NCI-H2081 treated with DMSO at 0.1 percent for 48 hours (cell line): ENCODE measurements around the gene ADAMTS8.

Experiments
- DNase-seq: peaks from one replicate; lab custom pipeline; 2025; lab: John Stamatoyannopoulos, UW

The ADAMTS8 gene

DNA sequence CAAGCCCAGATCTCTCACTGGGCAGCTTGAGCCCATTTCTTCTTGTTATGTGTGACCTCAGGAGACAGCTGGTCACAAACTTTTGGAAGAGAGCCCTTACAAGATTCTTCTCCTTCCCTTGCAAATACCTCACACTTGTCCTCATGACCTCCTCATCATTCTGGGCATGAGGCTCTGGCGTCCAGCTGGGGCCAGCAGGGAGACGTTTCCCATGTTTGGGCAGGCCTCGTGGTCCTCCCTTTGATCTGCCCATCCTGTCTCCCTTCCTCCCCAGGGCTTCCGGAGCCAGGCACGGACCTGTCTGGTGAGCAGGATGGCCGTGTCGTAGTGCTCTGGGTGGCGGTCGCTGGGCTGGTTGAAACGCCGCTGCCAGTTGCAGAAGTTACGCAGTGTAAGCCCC, 9.7 kb downstream of the ADAMTS8 start:
- DNase-seq, result no peak

GRCh38 chr11:130418210-130418609, 10.2 kb downstream of the ADAMTS8 start:
- DNase-seq, result no peak

- no peak for DNase-seq
Measured at GRCh38 chr11:130416906-130417305, 11.5 kb downstream of the ADAMTS8 start.

- DNase-seq, result no peak
Measured at GRCh38 chr11:130416530-130416882, 11.9 kb downstream of the ADAMTS8 start.

GRCh38 chr11:130415731-130416529, 12.5 kb downstream of the ADAMTS8 start:
- DNase-seq, result no peak

GRCh38 chr11:130414107-130415080, 14.0 kb downstream of the ADAMTS8 start:
- DNase-seq, result no peak

DNA sequence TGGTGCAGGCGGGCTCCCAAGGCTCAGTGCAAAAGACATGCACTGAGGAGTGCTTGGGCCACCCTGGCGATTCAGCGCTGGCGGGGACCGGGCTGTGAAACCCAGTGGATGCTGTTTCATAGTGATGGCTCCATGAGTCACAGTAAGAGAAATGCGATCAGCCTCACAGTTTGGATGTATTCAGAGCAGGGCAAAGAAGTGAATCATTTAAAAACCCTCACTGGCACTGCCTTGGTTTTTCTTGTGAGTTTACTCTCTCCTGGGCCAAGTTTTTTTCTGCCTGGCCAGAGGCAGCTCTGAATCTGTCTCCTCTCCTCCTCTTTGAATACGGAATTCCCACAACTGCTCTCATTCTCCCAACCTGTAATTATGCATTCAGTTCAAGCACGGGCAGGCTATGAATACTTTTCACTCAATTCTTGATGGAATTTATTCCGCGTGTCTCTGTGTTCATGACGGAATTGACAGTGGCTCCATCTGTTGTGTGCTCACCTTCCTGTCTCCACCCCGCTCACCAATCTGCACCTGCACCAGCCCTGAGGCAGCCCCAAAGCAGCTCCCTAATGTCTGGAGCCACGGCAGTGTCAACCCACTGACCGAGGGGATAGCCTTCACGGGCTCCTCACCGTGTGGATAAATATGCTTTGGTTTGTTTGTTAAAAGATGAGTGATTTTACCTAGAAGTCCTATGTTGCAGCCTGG, 14.9 kb downstream of the ADAMTS8 start:
- DNase-seq, result no peak

GRCh38 chr11:130411223-130411622, 17.2 kb downstream of the ADAMTS8 start:
- no peak for DNase-seq

DNA sequence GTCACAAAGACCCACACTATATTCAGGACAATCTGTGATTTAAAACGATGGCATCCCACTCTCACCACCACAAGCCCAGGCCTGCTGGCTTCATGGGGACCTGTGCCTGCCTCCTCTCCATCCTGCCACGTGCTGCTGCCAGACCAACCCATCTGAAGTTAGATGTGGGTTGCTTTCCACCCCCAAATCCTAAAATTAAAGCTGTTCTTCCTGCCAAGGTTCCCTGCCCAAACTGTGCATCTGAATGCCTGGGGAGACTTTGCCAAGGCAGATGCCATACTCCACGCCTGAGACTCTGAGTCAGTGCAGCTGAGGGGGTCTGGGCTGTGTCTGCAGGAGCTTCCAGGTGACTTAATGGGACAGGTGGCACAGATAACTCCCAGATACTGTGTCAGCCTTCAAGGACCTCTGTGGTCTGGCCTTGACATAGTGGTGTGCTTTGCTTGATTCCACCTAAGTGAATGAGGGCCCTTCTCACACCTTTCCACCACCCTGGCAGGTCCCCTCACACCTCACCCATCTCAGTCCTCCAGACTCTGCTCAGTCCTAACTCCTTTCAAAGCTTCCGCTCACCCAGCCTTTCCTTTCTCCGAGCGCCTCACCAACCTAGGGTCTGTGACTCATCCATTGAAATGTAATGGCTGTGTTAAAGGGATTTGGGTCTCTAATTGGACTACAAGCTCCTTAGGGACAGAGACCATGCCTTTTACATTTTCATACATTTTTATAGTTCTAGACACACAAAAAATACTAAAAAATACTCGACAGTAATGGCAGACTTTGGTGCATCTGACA, 18.6 kb downstream of the ADAMTS8 start:
- no peak for DNase-seq

DNA sequence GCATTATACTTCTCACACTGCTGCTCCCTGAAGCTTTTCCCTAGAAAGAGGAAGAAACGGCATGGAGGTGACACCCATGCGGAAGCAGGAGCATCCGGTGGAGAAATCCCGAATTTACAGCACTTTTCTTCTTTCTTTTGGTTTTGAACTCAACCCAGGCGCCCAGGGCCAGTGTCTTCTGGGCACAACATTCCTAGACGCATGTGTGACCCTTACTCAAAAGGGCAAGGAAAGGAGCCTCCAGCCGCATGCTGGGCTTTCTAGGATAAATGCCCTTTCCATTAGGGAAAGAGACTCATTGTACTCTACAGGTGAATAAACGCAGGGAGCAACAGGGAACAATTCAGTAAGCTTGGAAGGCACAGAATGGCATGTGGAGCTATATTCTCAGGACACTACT, 19.5 kb downstream of the ADAMTS8 start:
- no peak for DNase-seq

- DNase-seq, result no peak
Measured at GRCh38 chr11:130408401-130408890, 20.0 kb downstream of the ADAMTS8 start.

DNA sequence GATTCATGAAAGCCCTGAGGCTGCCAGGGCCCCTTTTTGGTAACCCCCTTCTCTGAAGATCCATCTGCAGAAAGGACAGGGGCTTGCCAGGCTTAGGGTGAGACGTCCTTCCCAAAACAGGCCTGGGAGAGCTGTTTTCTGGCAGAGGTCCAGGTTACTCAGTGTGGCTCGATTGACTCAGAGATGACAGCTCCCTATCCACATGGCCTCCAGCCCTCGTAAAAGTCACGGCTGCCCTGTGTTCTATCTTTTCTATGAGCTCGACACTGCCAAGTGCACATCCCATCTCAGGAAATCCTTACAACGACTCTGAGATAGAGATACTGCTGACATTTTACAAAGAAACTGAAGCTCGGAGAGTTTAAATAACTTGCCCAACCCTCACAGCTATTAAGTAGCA, 20.4 kb downstream of the ADAMTS8 start:
- no peak for DNase-seq

DNA sequence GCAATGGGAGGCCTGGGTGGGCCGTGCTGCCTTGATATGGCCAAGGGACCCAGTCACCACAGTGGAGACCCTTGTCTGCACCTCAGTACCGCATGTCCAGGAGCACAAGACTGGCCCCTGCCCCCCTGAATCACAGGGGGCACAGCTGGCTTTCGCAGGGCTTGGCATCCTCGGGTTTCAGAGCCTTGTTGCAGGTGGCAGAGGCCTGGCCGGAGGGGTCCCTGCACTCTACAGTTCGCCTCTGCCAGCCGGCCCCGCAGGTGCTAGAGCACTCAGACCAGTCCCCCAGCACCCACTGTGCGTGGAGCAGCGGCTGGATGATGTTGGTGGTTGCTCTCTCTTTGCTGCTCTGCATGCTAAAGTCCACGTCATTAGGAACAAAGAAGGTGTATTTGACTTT, 23.0 kb downstream of the ADAMTS8 start:
- no peak for DNase-seq

DNA sequence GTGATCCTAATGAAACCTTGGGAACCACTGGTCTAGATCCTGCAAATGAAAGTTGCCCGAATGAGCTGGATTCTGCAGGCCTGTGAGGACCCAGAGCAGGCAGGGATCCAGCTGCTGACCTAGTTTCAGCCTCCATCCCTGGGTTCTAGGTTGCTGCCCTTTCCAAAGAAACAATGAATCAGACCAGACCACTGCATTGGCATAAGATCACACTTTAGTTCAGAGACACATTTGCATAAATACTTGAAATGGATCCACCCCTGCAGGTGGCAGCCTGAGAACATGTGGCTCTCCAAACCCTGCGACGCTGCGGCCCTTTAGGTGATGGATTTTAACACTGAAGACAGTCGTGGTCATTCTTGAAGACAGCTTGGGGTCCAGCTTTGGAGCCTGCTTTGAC, 23.7 kb downstream of the ADAMTS8 start:
- DNase-seq, result no peak

DNA sequence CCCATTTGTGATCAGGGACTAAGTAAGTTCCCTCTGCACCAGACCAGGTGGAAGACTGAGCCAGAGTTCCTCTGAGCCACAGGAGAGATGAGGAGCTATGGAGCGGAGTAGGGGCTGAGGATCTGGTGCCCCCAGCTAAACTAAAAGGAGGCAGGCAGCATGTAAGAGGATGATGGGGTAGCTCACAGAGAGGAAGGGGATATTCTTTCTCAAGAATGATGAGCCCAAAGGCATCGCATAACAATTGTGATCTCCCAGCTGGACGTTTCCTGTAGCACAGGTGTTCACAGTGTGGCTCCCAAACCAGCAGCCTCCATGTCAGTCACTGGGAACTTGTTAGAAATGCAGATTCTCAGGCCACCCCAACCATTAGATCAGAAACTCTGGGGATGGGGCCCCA, 24.4 kb downstream of the ADAMTS8 start:
- DNase-seq, result no peak

DNA sequence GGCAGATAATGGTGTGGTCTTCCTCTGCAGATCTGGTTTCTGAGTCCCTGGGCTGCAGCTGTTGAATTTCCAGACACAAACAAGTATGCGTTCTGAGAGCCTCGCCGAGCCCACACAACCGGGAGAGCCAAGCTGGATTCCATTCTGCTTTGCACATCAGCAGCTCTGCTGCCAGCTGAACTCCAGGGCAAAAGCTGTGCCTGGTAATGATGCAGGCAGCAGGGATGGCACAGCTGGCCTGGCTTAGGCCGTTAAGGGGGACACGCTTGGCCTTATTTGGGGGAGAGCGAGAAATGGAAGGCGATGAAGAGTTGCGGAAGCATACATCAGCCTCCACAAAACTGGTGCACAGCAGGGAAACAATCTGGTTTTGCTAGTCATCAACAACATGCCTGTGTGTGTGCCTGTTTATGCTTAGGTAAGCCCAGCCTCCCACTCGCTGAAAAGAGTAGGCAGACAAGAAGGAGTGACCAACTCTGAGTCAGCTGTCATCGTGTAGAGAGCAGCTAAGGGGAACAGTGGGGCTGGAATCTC, 25.1 kb downstream of the ADAMTS8 start:
- DNase-seq, result no peak

DNA sequence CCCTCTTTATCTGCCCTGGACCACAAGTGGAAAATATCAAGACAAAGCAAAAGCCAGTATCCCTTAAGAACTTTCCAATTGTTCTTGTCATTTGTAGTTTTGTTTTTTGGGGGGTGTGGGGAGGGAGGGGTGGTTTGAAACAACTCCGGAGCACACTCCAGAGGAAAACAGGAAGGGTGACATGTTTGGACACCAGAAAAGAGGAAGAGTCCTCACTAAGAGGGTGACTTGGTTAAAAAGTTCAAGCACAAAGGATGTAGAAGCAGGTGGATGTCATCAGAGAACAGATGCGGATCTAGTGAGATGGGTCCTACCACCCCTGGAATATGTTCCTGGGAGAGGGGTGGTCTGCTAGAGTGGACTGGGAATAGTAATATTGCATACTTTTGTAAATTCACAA, 25.8 kb downstream of the ADAMTS8 start:
- DNase-seq, result no peak

- DNase-seq, result no peak
Measured at GRCh38 chr11:130400781-130401483, 27.5 kb downstream of the ADAMTS8 start.

DNA sequence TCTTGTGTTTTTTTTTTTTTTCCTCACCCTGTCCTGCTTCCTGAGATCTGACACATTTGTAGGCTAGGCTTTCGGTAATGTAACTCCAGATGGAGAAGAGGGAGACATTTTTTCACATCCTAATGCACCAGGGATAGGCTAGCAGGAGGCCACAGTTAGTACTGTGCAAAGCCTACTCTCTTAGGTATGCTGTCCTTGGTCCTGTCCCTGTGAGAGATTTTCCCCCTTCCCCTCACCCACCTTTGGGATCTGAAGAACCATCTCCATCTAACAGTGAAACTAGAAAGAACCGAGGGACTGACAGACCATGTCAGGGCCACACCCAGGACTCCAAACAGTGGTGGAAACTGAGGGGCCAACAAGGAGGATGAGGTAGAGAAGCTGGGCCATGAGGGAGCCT, 29.2 kb downstream of the ADAMTS8 start:
- no peak for DNase-seq

DNA sequence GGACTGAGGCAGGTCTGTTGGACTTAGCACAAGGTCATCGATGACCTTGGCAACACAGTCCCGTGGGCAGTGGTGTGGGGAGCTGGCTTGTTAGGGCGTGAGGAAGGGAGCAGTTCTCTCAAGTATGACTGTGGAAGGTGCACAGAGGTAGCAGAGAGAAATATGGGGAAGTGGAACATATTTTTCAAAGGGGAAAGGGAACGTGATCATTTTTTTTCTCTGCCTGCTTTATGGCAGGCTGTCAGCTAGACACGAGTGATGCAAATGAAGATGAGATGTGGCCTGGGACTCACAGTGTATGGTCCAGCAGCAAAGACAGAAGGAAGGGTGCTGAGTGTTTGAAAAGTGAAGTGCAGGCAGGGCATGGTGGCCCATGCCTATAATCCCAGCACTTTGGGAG, 30.6 kb downstream of the ADAMTS8 start:
- no peak for DNase-seq

DNA sequence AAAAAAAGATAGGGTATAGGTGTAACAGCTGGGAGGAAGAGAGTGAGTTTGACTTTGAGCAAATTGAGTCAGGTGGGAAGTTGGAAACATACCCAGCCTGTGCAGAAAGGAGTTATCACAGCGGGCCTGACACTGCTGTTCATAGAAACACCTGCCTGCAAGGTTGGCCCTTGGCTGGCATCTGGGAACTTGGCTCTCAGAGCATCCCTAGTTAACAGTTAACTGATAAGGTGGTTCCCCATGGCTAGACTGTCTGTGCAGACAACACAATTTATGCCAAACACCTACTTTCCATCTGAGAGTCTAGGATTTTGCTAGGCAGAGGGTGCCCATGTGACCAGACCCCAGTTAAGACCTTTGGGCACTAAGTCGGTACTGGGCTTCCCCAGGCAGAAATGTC, 31.4 kb downstream of the ADAMTS8 start:
- DNase-seq, result no peak
